Suprapubic skin (tissue), 4 donors: ENCODE results near the gene MFAP2. TPM values are rescaled to one million over a fixed set of nuclear protein-coding genes. Genes with fewer than 3 reads are reported as not detected.
A peak's percentile ranks its signal among the peaks of the same experiment; 100 is the strongest.
"Not testable (repeated sequence)": the region's sequence is repeated elsewhere in the genome, so short reads cannot be mapped to it uniquely, and the experiment has no call there.

Experiments used
- DNase-seq, 2 donors: peaks; one replicate each; pipeline ENCODE4 v3.0.0-alpha.2; 2019; ENCODE audit warnings: low spot score in 2 of 2
- H3K27ac ChIP-seq: fragments of 200-600 bp; sonication (generic); one replicate; pipeline ENCODE4 v1.5.1; 2019
- H3K27me3 ChIP-seq: fragments of 200-600 bp; sonication (generic); one replicate; pipeline ENCODE4 v1.5.1; 2019
- H3K36me3 ChIP-seq: fragments of 200-600 bp; sonication (generic); one replicate; pipeline ENCODE4 v1.5.1; 2019
- H3K4me1 ChIP-seq: fragments of 200-600 bp; sonication (generic); one replicate; pipeline ENCODE4 v1.5.1; 2019
- H3K4me3 ChIP-seq: fragments of 200-600 bp; sonication (generic); one replicate; pipeline ENCODE4 v1.5.1; 2019; ENCODE audit warnings: mild to moderate bottlenecking
- H3K9me3 ChIP-seq: fragments of 200-600 bp; sonication (generic); one replicate; pipeline ENCODE4 v1.5.1; 2019
- CTCF ChIP-seq, 2 donors: fragments of 200-600 bp in 1 of 2; fragments of 450-650 bp in 1 of 2; sonication (generic) in 1 of 2; IDR thresholded peaks; one replicate each; pipeline ENCODE4 v1.5.1; 2016 to 2019; ENCODE audit warnings: antibody characterized with exemption in 2 of 2, mild to moderate bottlenecking in 1 of 2, moderate library complexity in 1 of 2
- EP300 ChIP-seq: sonication (generic); formaldehyde crosslinking; IDR thresholded peaks from one replicate; pipeline ENCODE4 v1.6.1; 2017; ENCODE audit warnings: antibody characterized with exemption
- POLR2A ChIP-seq, 2 donors: fragments of 450-650 bp; IDR thresholded peaks; one replicate each; pipeline ENCODE4 v1.6.1; 2017; ENCODE audit warnings: antibody characterized with exemption in 2 of 2, mild to moderate bottlenecking in 2 of 2, moderate library complexity in 2 of 2
- POLR2AphosphoS5 ChIP-seq, 3 donors: sonication (generic); formaldehyde crosslinking; IDR thresholded peaks; one replicate each; pipeline ENCODE4 v1.6.1; 2017; ENCODE audit warnings: antibody characterized with exemption in 3 of 3
- WGBS: methylation state at CpG from one replicate; pipeline ENCODE4 v1.1.5; 2018; 5-methylcytosine and 5-hydroxymethylcytosine counted together
- total RNA-seq, 4 donors: library from RNA; depleted of rRNA; stranded (reverse); fragments of >200 nt; gene quantifications; one replicate each; pipeline ENCODE4 v1.1.0, GENCODE V29; 2016

Gene MFAP2
- total RNA-seq, 4 donors from 2014 or later, result 5.6 to 8.3 (median 7.1) TPM

- TF ChIP-seq POLR2AphosphoS5 (IDR thresholded peaks at IDR 0.05), result peak in 1 of 3 donors; percentile 81
- H3K9me3 ChIP-seq, H3K27me3 ChIP-seq, H3K4me3 ChIP-seq, DNase-seq: not testable (repeated sequence)
- WGBS, result 59% methylated on average over 18 of the region's 24 CpGs
- H3K4me1 ChIP-seq, result peaks cover 40% of the 10 kb centered on the region
- peak overlapping the region; percentile 12 for H3K27ac ChIP-seq
- peaks cover 16% of the 10 kb centered on the region for H3K36me3 ChIP-seq
These were observed 51.0 kb downstream of the MFAP2 start for GRCh38 chr1:16929146-16930041.

GRCh38 chr1:16927711-16928485, 52.5 kb downstream of the MFAP2 start:
- no peaks in the 10 kb centered on the region for H3K27me3 ChIP-seq
- TF ChIP-seq EP300 (no peak), POLR2AphosphoS5 (IDR thresholded peaks at IDR 0.05) (no peak), POLR2A (IDR thresholded peaks at IDR 0.05) (no peak), CTCF (IDR thresholded peaks at IDR 0.05) (no peak)
- H3K4me3 ChIP-seq, result no peak overlapping the region
- H3K4me1 ChIP-seq, result peaks cover 41% of the 10 kb centered on the region
- H3K9me3 ChIP-seq, result no peaks in the 10 kb centered on the region
- DNase-seq, result no peak
- no peak overlapping the region for H3K27ac ChIP-seq
- peaks cover 12% of the 10 kb centered on the region for H3K36me3 ChIP-seq
- WGBS, result 79% methylated on average over 12 of the region's 13 CpGs

- H3K9me3 ChIP-seq, result no peaks in the 10 kb centered on the region
- 87% methylated on average over 14 of the region's 14 CpGs for WGBS
- H3K27ac ChIP-seq, result no peak overlapping the region
- TF ChIP-seq POLR2AphosphoS5 (IDR thresholded peaks at IDR 0.05), result no peak
- H3K4me1 ChIP-seq, result peaks cover 41% of the 10 kb centered on the region
- no peak for DNase-seq
- H3K27me3 ChIP-seq, result no peaks in the 10 kb centered on the region
- H3K4me3 ChIP-seq, result no peak overlapping the region
- peaks cover 12% of the 10 kb centered on the region for H3K36me3 ChIP-seq
These were observed 53.2 kb downstream of the MFAP2 start for GRCh38 chr1:16927256-16927655.

- no peak overlapping the region for H3K27ac ChIP-seq
- WGBS, result 59% methylated on average over 10 of the region's 10 CpGs
- H3K4me1 ChIP-seq, result peaks cover 48% of the 10 kb centered on the region
- H3K4me3 ChIP-seq, result no peak overlapping the region
- no peaks in the 10 kb centered on the region for H3K9me3 ChIP-seq
- DNase-seq, result no peak
- H3K27me3 ChIP-seq, result no peaks in the 10 kb centered on the region
- H3K36me3 ChIP-seq, result peaks cover 12% of the 10 kb centered on the region
- TF ChIP-seq CTCF (IDR thresholded peaks at IDR 0.05) (no peak), POLR2A (IDR thresholded peaks at IDR 0.05) (no peak), EP300 (no peak), POLR2AphosphoS5 (IDR thresholded peaks at IDR 0.05) (no peak)
These were observed 53.8 kb downstream of the MFAP2 start for GRCh38 chr1:16926491-16927073.

- peak in 1 of 3 donors; percentile 15 for TF ChIP-seq POLR2AphosphoS5 (IDR thresholded peaks at IDR 0.05)
- no peak for TF ChIP-seq POLR2A (IDR thresholded peaks at IDR 0.05)
- no peak for TF ChIP-seq EP300
- DNase-seq, result peak in 1 of 2 donors; percentile 75
- Histone ChIP-seq H3K27me3 (no peaks in the 10 kb centered on the region), H3K4me1 (peaks cover 54% of the 10 kb centered on the region), H3K9me3 (no peaks in the 10 kb centered on the region), H3K36me3 (peaks cover 6% of the 10 kb centered on the region), H3K4me3 (no peak overlapping the region), H3K27ac (peak overlapping the region; percentile 17)
- 55% methylated on average over 13 of the region's 13 CpGs for WGBS
These were observed 54.6 kb downstream of the MFAP2 start for GRCh38 chr1:16925635-16926490.

- WGBS, result 82% methylated on average over 13 of the region's 13 CpGs
- Histone ChIP-seq H3K36me3 (no peaks in the 10 kb centered on the region), H3K4me3 (no peak overlapping the region), H3K9me3 (no peaks in the 10 kb centered on the region), H3K4me1 (peaks cover 46% of the 10 kb centered on the region), H3K27ac (peak overlapping the region; percentile 17), H3K27me3 (no peaks in the 10 kb centered on the region)
- TF ChIP-seq POLR2A (IDR thresholded peaks at IDR 0.05) (no peak), EP300 (no peak), POLR2AphosphoS5 (IDR thresholded peaks at IDR 0.05) (no peak), CTCF (IDR thresholded peaks at IDR 0.05) (no peak)
- peak in 1 of 2 donors; percentile 57 for DNase-seq
These were observed 55.4 kb downstream of the MFAP2 start for GRCh38 chr1:16924919-16925477.
